Measurements from ENCODE around the gene FLAD1. TPM values are rescaled to one million over a fixed set of nuclear protein-coding genes. Genes with fewer than 3 reads are reported as not detected.

Gene FLAD1
- total and polyA plus RNA-seq, 2 donors (not counting 3 experiments of a cell fraction or from before 2014, with no cell fraction given), result 42.2 to 59.1 TPM

DNA sequence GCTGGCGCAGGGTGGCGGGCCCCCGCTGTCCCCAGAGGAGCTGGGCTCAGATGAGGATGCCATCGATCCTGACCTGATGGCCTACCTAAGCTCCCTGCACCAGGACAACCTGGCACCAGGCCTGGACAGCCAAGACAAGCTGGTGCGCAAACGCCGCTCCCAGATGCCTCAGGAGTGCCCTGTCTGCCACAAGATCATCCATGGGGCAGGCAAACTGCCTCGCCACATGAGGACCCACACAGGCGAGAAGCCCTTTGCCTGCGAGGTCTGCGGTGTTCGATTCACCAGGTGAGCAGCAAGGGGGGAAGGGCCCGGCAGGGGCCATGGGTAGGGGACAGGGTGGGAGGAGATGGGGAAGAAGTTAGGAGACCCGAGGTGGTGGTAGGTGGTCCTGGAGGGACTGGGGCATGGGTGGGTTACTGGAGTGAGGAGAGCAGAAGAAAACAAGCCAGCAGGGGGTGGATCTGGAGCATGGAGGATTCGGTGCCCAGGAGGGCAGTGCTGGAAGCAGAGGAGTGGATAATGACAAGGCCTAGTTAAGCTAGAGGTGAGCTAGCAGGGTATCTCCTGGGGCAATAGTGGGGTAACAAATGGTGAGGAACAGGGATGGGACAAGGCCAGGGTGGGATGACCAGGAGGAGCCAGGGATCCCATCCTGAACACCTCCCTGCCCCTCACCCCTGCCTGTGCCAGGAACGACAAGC lies 32.5 kb downstream of the FLAD1 start:
- no TSS peak for BruUV-seq (replicated peaks)
- Histone ChIP-seq H3K36me3 (ENCODE audit: control insufficient read depth in 2 of 2, extremely low read depth in 1 of 2, insufficient read depth in 2 of 2, low read length in 2 of 2) (peaks cover 0 to 19% of the 10 kb centered on the region in 2 experiments), H3K79me2 (ENCODE audit: control insufficient read depth, insufficient read depth, low read length) (no peaks in the 10 kb centered on the region), H3K27ac (ENCODE audit: insufficient read depth, low read depth, low read length) (no peak overlapping the region), H3K4me2 (ENCODE audit: insufficient read depth, low read length) (no peak overlapping the region), H4K20me1 (replicated peaks; ENCODE audit: control insufficient read depth, extremely low read depth, insufficient read depth, low read length) (no peaks in the 10 kb centered on the region), H3K9ac (replicated peaks; ENCODE audit: extremely low read depth, insufficient read depth, low read length) (no peak overlapping the region), H3K27me3 (ENCODE audit: control insufficient read depth in 2 of 2, insufficient read depth in 2 of 2, low read length in 2 of 2) (no peaks in the 10 kb centered on the region), H3K4me1 (ENCODE audit: control insufficient read depth, extremely low read depth, insufficient read depth, low read length) (peaks cover 9% of the 10 kb centered on the region), H2AFZ (ENCODE audit: low read depth, low read length) (no peak overlapping the region), H3K9me3 (replicated peaks; ENCODE audit: control insufficient read depth, insufficient read depth, low read length) (no peaks in the 10 kb centered on the region), H3K4me3 (replicated peaks in 1 of 3; ENCODE audit: insufficient read depth in 1 of 3, low read depth in 1 of 3, low read length in 3 of 3) (no peak overlapping the region), H3K9me1 (replicated peaks; ENCODE audit: control insufficient read depth, extremely low read depth, insufficient read depth, low read length) (no peaks in the 10 kb centered on the region)
- ChIA-PET CTCF (interaction anchor here (0.9 to 6.4 kb wide), 14 partner anchors 10 to 456 kb away, joined by 3 to 87 read pairs (median 20); partner anchors contain the start of genes ADAM15, LENEP, PBXIP1 and PMVK), POLR2A (no interaction called here)
- dilution Hi-C loops (cut with MboI; ENCODE audit: extremely low pct_ligation_motif_present, low sequenced_read_pairs) (no loop called here), intact Hi-C loops (cut with micrococcal nuclease) (loop anchor here (5.0 kb wide), 1 partner anchor 458 kb away; the partner anchor contains the start of gene UBE2Q1)
- no peak for DNase-seq (ENCODE audit: low read depth, low spot score)
- TF ChIP-seq JUN (IDR thresholded peaks at IDR 0.05; ENCODE audit: borderline replicate concordance, insufficient read depth, insufficient read length, low read depth) (no peak), MYC (IDR thresholded peaks at IDR 0.05; ENCODE audit: low read depth, low read length) (no peak), EZH2 (IDR thresholded peaks at IDR 0.05; ENCODE audit: borderline replicate concordance, low read depth, low read length, severe bottlenecking) (no peak), GATA2 (IDR thresholded peaks at IDR 0.05; ENCODE audit: insufficient read depth, insufficient read length, low read depth, low read length) (no peak), POLR2AphosphoS5 (IDR thresholded peaks at IDR 0.05; ENCODE audit: insufficient read depth, low read depth, low read length) (no peak), POLR2A (IDR thresholded peaks at IDR 0.05; ENCODE audit: low read depth, low read length) (no peak), FOS (IDR thresholded peaks at IDR 0.05; ENCODE audit: borderline replicate concordance, insufficient read depth, low read length) (no peak)
- TF ChIP-seq, protein P1, sequence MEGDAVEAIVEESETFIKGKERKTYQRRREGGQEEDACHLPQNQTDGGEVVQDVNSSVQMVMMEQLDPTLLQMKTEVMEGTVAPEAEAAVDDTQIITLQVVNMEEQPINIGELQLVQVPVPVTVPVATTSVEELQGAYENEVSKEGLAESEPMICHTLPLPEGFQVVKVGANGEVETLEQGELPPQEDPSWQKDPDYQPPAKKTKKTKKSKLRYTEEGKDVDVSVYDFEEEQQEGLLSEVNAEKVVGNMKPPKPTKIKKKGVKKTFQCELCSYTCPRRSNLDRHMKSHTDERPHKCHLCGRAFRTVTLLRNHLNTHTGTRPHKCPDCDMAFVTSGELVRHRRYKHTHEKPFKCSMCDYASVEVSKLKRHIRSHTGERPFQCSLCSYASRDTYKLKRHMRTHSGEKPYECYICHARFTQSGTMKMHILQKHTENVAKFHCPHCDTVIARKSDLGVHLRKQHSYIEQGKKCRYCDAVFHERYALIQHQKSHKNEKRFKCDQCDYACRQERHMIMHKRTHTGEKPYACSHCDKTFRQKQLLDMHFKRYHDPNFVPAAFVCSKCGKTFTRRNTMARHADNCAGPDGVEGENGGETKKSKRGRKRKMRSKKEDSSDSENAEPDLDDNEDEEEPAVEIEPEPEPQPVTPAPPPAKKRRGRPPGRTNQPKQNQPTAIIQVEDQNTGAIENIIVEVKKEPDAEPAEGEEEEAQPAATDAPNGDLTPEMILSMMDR (IDR thresholded peaks at IDR 0.05; ENCODE audit: extremely low read depth in 1 of 2, insufficient read depth in 1 of 2, low read depth in 1 of 2, low read length in 2 of 2), result no peak
- TF ChIP-seq, protein P2, sequence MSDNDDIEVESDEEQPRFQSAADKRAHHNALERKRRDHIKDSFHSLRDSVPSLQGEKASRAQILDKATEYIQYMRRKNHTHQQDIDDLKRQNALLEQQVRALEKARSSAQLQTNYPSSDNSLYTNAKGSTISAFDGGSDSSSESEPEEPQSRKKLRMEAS (IDR thresholded peaks at IDR 0.05; ENCODE audit: insufficient read depth, insufficient read length), result no peak
- FAIRE-seq, result no peak
